GM18868 (cell line): ENCODE data around the gene RPL7A.
A peak's percentile ranks its signal among the peaks of the same experiment; 100 is the strongest.

Source experiments
- ATAC-seq: cut with Tn5 transposase; IDR thresholded peaks from one replicate; pipeline ENCODE4 v1.9.1; 2021; ENCODE audit warnings: mild to moderate bottlenecking, moderate library complexity; ENCODE audit not compliant: unreplicated experiment

The RPL7A gene

GRCh38 chr9:133346021-133346785 is 1.8 kb upstream of the RPL7A start:
- no peak for ATAC-seq

DNA sequence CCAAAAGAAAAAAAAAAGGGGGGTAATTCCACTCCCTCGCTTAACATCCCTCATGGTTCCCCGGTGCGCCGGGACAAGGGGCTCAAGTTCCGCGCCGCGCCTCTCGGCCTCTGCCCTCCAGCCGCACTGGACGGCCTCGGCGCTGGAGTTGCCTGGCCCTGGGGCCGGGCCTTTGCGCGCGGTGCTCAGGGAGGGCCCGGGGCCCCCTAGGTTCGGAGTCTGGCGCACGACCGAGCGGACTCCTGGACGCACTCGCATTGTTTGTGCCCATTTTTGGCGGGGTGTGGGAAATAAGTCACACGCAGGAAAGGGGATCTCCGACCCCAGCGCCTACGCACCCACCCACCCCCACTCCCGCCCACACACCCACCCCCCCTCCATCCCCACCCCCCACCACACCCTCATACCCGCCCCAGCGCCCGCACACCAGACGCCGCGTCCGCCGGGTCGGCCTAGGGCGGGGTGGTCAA is 468 bp upstream of the RPL7A start:
- peak; percentile 34 for ATAC-seq

- ATAC-seq, result no peak
These were observed 928 bp downstream of the RPL7A start for GRCh38 chr9:133348718-133349573.

DNA sequence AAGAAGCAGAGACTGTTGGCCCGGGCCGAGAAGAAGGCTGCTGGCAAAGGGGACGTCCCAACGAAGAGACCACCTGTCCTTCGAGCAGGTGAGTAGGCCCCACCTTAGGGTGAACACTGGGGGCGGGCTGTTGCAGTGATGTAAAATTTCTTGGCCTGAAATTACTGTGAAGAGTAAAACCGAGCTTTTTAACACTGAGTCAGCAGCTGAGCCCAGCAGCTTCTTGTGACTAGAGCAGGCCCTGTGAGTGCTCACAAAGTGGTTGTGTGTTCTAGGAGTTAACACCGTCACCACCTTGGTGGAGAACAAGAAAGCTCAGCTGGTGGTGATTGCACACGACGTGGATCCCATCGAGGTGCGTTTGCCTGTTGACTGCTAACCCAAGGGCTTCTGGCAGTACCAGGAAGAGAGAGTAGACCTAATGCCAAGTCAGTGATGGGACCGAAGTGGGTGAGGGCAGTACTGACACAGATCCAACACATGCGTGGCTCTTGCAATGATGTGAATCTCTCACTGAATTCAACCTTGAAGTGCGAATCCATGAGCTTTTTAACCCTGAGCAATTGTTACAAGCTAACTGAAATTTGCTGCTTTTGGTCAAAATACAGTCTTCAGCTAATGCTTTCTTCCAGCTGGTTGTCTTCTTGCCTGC is 2.1 kb downstream of the RPL7A start:
- no peak for ATAC-seq

DNA sequence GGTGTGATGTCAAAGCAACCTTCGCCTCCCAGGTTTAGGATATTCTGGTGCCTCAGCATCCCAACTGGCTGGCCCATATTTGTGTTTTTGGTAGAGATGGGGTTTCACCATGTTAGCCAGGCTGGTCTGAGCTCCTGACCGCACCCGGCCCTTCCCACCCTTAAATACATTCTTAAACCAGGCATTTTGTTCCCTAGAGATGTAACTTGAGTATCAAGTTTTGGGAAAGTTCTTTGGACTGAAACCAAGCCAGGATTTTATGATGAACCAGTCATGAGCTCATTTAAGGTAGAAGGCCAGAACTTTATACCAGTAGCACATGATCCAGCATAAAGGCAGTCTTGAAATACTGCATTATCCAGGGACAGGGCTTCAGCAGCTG is 3.5 kb downstream of the RPL7A start:
- ATAC-seq, result no peak

DNA sequence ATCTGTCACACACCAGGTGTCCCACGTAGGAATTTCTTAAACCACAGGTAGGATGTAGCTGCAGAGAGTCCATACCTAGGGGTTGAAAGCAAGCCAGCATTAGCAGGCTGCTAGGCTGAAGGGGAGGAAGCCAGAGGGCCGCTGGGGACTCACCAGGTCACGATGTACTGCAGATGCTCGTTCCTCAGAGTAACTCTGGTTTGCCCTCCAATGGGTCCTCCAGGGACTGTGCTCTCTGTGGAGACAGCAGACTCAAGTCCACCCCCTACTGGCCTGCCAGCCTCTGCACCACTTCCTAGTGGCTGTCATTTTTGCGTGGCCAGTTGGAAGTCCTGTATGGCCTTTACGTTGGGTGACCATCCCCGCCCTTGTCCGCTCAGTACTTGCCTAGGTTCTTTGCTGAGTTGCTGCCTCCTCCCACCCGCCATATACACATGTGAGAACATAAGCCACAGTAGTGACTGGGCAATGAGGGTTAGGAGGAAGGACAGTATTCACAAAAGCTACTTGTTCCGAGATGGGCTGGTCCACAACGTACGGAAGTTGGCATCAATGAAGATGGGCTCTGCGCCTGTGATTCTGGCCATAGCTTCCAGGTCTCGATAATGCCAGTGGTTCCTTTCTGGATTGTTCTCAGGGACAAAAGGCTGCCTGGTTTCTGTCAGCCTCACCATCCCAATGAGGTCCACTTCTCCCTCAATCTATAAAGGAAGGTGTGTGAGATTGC is 4.1 kb downstream of the RPL7A start:
- no peak for ATAC-seq

DNA sequence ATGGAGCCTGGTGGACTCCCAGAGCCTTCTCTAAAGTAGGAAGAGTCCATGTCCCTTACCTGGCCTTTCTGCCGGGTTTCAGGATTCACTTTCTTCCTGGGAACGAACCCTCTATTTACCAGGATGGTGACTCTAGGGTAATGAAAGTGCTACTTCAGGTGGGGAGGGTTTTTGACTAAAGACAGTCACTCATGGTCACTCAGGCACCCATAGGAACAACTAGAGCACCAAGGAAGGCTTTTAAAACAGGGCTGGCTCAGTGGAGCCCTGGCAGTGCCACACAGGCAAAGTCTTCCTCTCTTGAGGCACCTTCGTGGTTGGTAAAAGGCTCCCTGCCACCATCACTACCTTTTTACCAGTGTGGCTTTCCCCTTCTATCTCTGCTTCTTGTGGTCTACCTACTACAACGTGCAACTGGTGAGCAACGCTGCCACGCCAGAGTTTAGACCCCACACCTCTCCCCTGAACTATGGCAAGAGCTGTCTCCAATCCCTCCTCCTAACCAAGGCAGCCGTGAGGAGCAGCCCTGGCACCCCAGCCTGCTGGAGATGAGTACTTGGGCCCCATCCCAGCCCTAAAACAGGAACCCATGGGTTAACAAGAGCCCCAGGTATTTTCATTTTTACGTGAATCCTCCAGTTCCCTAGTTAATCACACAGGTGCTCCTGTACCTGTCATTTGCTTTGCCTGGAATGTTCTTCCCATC is 4.8 kb downstream of the RPL7A start:
- no peak for ATAC-seq

- ATAC-seq, result no peak
These were observed 5.5 kb downstream of the RPL7A start for GRCh38 chr9:133353548-133353947.

DNA sequence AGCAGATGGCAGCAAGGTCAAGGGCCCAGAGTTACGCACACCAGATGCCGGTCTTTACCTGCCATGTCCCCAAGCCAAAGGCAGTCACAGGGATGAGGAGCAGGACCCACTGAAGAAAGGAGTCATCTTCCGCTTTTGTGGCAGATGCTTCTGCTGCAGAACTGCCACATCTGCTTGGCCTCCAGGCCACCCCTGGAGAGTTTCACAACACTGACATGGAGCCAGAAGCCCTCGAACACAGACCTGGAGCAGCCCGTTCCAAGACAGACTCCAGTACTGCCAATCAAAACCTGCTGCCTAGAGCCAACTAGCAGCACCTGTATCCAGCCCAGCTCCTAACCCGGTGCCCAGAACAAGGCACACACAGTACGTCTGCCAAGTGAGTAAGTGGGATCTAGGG is 6.7 kb downstream of the RPL7A start:
- no peak for ATAC-seq

DNA sequence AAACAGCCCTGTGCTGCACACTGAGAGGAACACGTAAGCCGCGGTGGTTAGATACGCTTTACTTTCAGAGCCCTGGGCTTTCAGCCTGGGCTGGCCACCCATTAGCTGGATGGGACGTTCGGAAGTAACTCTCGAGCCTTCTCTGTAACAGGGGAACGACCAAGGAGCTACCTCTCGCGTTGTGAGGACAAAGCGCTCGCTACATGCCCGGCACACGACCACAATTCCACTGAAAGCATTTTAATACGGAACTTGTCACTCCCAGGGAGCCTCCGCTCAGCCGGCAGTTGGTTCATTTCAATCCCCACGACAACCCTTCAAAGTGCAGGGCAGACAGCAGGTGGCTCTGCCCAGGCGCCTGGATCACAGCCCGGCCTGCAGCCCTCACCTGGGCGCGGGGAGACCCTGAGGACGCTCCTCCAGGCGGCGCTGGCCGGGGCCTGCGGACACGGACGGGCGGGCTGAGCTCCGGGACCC is 7.9 kb downstream of the RPL7A start:
- ATAC-seq, result peak; percentile 28

DNA sequence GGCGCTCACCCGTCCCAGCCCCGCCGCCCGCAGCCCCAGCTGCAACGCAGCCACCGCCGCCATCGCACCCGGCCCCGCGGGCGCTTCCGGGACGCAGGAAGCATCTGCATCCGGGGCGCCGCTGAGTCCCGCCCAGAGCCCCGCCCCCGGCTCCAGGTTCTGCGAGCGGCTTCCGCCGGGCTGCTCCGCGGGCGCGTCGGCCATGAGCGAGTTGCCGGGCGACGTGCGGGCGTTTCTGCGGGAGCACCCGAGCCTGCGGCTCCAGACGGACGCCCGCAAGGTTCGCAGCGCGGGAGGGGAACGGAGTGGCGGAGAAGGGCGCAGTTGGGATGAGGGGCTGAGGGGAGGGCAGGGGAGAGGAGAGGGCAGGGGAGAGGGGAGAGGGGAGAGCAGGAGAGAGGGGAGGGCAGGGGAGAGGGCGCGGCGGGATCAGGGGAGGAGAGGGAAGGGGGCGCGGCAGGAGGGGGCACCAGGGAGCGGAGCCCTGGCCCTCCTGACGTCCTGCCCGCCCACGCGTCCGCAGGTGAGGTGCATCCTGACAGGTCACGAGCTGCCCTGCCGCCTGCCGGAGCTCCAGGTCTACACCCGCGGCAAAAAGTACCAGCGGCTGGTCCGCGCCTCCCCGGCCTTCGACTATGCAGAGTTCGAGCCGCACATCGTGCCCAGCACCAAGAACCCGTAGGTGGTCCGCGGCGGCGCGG is 8.5 kb downstream of the RPL7A start, which contains the start of the genes SURF1 and SURF2:
TSS of gene SURF1 (minus strand) at position 97 of the 701 bp plus-strand sequence. CDS start at position 63, 34 bp downstream.
TSS of gene SURF2 (plus strand) at position 160 of the 701 bp plus-strand sequence. CDS start at position 203, 43 bp downstream.
- peak; percentile 72 for ATAC-seq

- no peak for ATAC-seq
These were observed 9.6 kb downstream of the RPL7A start for GRCh38 chr9:133357656-133358055.

- no peak for ATAC-seq
These were observed 11.6 kb downstream of the RPL7A start for GRCh38 chr9:133359399-133360175.

DNA sequence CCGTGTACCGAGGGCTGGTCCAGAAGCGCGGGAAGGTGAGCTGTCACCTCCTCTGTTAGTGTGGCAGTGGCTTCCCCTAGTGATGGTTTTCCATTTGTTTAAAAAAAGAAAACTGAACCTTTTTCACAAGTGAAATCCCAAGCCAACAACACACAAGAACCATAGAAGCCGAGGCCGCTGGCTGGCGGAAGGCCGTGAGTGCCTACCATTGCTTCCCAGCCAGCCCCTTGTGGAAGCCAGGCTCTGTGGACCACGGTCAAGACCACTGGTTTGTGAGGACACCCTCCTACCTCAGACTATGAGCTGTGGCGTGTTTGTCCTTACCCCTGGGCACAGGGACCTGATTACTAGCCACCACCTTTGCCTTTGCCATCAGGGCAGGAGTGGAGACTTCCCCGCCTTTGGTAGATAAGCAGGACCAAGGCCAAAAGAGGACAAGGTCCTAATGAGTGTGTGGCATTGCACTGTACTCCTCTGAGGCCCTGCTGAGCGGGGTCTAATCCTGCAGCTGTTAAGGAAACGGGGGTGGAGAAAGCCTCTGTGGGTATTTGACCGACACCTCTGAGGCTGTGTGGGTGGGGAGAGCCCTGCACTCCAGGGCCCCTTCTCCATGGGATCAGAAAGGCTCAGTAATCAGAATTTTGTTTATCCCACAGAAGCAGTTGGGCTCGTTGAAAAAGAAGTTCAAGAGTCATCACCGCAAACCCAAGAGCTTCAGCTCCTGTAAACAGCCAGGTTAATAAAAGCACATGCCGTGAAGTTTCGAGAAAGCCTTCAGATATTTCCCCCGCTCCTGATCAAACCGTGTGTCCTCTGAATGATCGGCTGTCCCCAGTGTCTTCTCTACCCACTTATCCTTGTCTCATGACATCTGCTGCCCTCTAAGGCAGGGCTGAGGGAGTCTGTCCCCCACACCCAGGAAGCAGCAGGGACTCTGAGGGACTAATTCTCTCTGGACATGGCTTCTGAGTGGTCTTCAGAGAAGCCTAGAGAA is 12.7 kb downstream of the RPL7A start:
- no peak for ATAC-seq

GRCh38 chr9:133361507-133362092 is 13.6 kb downstream of the RPL7A start:
- ATAC-seq, result no peak

DNA sequence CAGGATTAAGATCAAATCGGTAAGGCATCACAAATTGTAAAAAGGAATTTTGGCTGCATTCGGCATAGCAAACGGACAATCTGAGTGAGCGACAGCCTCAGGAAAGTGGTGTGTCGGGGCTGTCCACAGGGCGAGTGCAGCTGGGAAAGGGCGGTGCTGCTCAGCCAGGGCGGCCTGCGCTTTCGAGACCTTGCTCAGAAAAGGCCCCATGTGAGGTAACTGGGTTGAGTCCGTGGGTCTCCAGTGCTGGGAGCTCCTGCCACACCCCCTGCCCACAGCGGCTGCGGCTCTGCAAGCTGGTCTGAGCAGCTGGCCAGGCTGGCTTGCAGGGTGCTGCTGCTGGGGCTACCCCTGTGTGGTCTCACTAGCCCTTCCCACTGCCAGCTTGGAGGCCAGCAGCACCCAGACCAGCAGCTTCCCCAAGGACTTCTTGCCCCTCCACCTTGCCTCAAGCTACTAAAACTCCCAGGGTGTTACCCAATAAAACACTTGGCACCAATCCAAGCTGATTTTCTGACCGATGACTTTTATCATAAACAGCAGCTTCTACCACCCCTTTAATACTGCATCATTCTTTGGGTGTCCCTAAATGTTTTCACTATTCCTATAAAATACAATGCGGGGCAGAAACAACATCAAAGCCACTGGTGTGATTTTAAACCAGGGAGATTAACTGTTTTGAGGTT is 14.5 kb downstream of the RPL7A start:
- no peak for ATAC-seq
